ENCODE measurements around the gene SNRPA1.

SNRPA1 gene

GRCh38 chr15:101322854-101323477 lies 27.9 kb upstream of the SNRPA1 start:
- Histone ChIP-seq H3K4me1 (ENCODE audit: control insufficient read depth in 1 of 2, insufficient read depth in 1 of 2, low read depth in 1 of 2, low read length in 1 of 2) (peaks cover 8 to 11% of the 10 kb centered on the region in 2 experiments), H3K27ac (no peak overlapping the region), H3K27me3 (peaks cover 95% of the 10 kb centered on the region), H3K9me3 (no peaks in the 10 kb centered on the region), H3K4me3 (ENCODE audit: low read depth in 1 of 2, low read length in 1 of 2) (no peak overlapping the region), H3K36me3 (no peaks in the 10 kb centered on the region)
- no peak for TF ChIP-seq CTCF (IDR thresholded peaks at IDR 0.05)

GRCh38 chr15:101322016-101322695 lies 27.1 kb upstream of the SNRPA1 start:
- no peaks in the 10 kb centered on the region for H3K36me3 ChIP-seq
- H3K4me1 ChIP-seq (ENCODE audit: control insufficient read depth in 1 of 2, insufficient read depth in 1 of 2, low read depth in 1 of 2, low read length in 1 of 2) = peaks cover 8 to 11% of the 10 kb centered on the region in 2 experiments
- peaks cover 95% of the 10 kb centered on the region for H3K27me3 ChIP-seq
- H3K27ac ChIP-seq = no peak overlapping the region
- no peak overlapping the region for H3K4me3 ChIP-seq (ENCODE audit: low read depth in 1 of 2, low read length in 1 of 2)
- H3K9me3 ChIP-seq = no peaks in the 10 kb centered on the region
- no peak for TF ChIP-seq CTCF (IDR thresholded peaks at IDR 0.05)

GRCh38 chr15:101320501-101321052 lies 25.5 kb upstream of the SNRPA1 start:
- Histone ChIP-seq H3K27me3 (peaks cover 96% of the 10 kb centered on the region), H3K36me3 (no peaks in the 10 kb centered on the region), H3K27ac (peak overlapping the region; percentile 64), H3K4me3 (ENCODE audit: low read depth in 1 of 2, low read length in 1 of 2) (peak overlapping the region; percentile 48 to 50), H3K4me1 (ENCODE audit: control insufficient read depth in 1 of 2, insufficient read depth in 1 of 2, low read depth in 1 of 2, low read length in 1 of 2) (peaks cover 8 to 11% of the 10 kb centered on the region in 2 experiments), H3K9me3 (no peaks in the 10 kb centered on the region)
- no peak for TF ChIP-seq CTCF (IDR thresholded peaks at IDR 0.05)

- no peak for TF ChIP-seq CTCF (IDR thresholded peaks at IDR 0.05)
- H3K27ac ChIP-seq = no peak overlapping the region
Observed at GRCh38 chr15:101318839-101319238, 23.8 kb upstream of the SNRPA1 start.

GRCh38 chr15:101318147-101318819 lies 23.2 kb upstream of the SNRPA1 start:
- no peaks in the 10 kb centered on the region for H3K36me3 ChIP-seq

More at GRCh38 chr15:101318839-101319238, 23.8 kb upstream of the SNRPA1 start:
- Histone ChIP-seq H3K36me3 (no peaks in the 10 kb centered on the region), H3K27me3 (peaks cover 93% of the 10 kb centered on the region), H3K4me1 (ENCODE audit: control insufficient read depth in 1 of 2, insufficient read depth in 1 of 2, low read depth in 1 of 2, low read length in 1 of 2) (peaks cover 8 to 11% of the 10 kb centered on the region in 2 experiments), H3K9me3 (no peaks in the 10 kb centered on the region), H3K4me3 (ENCODE audit: low read depth in 1 of 2, low read length in 1 of 2) (no peak overlapping the region)

More at GRCh38 chr15:101318147-101318819, 23.2 kb upstream of the SNRPA1 start:
- H3K27ac ChIP-seq = no peak overlapping the region
- no peak for TF ChIP-seq CTCF (IDR thresholded peaks at IDR 0.05)
- H3K4me1 ChIP-seq (ENCODE audit: control insufficient read depth in 1 of 2, insufficient read depth in 1 of 2, low read depth in 1 of 2, low read length in 1 of 2) = peaks cover 8 to 11% of the 10 kb centered on the region in 2 experiments
- no peak overlapping the region for H3K4me3 ChIP-seq (ENCODE audit: low read depth in 1 of 2, low read length in 1 of 2)
- H3K27me3 ChIP-seq = peaks cover 95% of the 10 kb centered on the region
- H3K9me3 ChIP-seq = no peaks in the 10 kb centered on the region

All from neutrophil (primary cell).